Brain microvascular endothelial cell (primary cell): ENCODE measurements around the gene CD247.
A peak's percentile ranks its signal among the peaks of the same experiment; 100 is the strongest.

Experiments used
- DNase-seq: peaks from one replicate; pipeline ENCODE4 v3.0.0-alpha.2; 2020
- H3K27ac ChIP-seq: fragments of 250-450 bp; sonication (Bioruptor Pico); 2 replicates; pipeline ENCODE4 v1.5.1; 2020; ENCODE audit warnings: mild to moderate bottlenecking, moderate library complexity
- H3K27me3 ChIP-seq: fragments of 250-450 bp; sonication (Bioruptor Pico); replicated peaks from 2 replicates; pipeline ENCODE4 v1.5.1; 2020; ENCODE audit warnings: mild to moderate bottlenecking
- H3K36me3 ChIP-seq: fragments of 250-450 bp; sonication (Bioruptor Pico); replicated peaks from 2 replicates; pipeline ENCODE4 v1.5.1; 2020; ENCODE audit warnings: mild to moderate bottlenecking
- H3K4me3 ChIP-seq: 2 replicates; pipeline ENCODE4 v1.5.1; 2011; ENCODE audit warnings: low read depth, mild to moderate bottlenecking, control low read depth, low read length, moderate library complexity
- CTCF ChIP-seq: IDR thresholded peaks from 2 replicates; pipeline ENCODE4 v1.5.1; 2011; ENCODE audit warnings: low read depth, mild to moderate bottlenecking, moderate library complexity, low read length, control low read depth, inconsistent platforms; ENCODE audit errors: missing control alignments
- in situ Hi-C: cut with HindIII; loops from 2 replicates; pipeline ENCODE4 v1.10.0; 2017; ENCODE audit warnings: low sequenced_read_pairs, low pct_ligation_motif_present

The CD247 gene

GRCh38 chr1:167488786-167489185, 29.5 kb downstream of the CD247 start:
- in situ Hi-C loops: no loop called here
- no peak for TF ChIP-seq CTCF
- Histone ChIP-seq H3K27ac (no peak overlapping the region), H3K27me3 (no peaks in the 10 kb centered on the region), H3K4me3 (no peak overlapping the region), H3K36me3 (no peaks in the 10 kb centered on the region)
- DNase-seq: no peak

GRCh38 chr1:167487614-167488013, 30.7 kb downstream of the CD247 start:
- Histone ChIP-seq H3K27ac (no peak overlapping the region), H3K27me3 (no peaks in the 10 kb centered on the region)

GRCh38 chr1:167486090-167486824, 32.1 kb downstream of the CD247 start:
- H3K27me3 ChIP-seq: no peaks in the 10 kb centered on the region
- in situ Hi-C loops: no loop called here
- DNase-seq: peak; percentile 20
- H3K4me3 ChIP-seq: no peak overlapping the region
- H3K36me3 ChIP-seq: no peaks in the 10 kb centered on the region
- no peak for TF ChIP-seq CTCF
- no peak overlapping the region for H3K27ac ChIP-seq

More at GRCh38 chr1:167487614-167488013, 30.7 kb downstream of the CD247 start:
- no peaks in the 10 kb centered on the region for H3K36me3 ChIP-seq
- DNase-seq: no peak
- no peak for TF ChIP-seq CTCF
- in situ Hi-C loops: no loop called here
- no peak overlapping the region for H3K4me3 ChIP-seq

- Histone ChIP-seq H3K36me3 (no peaks in the 10 kb centered on the region), H3K4me3 (no peak overlapping the region), H3K27ac (no peak overlapping the region), H3K27me3 (no peaks in the 10 kb centered on the region)
- DNase-seq: no peak
- TF ChIP-seq CTCF: no peak
- in situ Hi-C loops: no loop called here
Measured at GRCh38 chr1:167484726-167485502, 33.4 kb downstream of the CD247 start.

GRCh38 chr1:167483790-167484189, 34.5 kb downstream of the CD247 start:
- Histone ChIP-seq H3K27me3 (no peaks in the 10 kb centered on the region), H3K27ac (no peak overlapping the region), H3K36me3 (no peaks in the 10 kb centered on the region), H3K4me3 (no peak overlapping the region)
- no peak for TF ChIP-seq CTCF
- no peak for DNase-seq
- in situ Hi-C loops: no loop called here
